HEK293T (cell line): ENCODE results near the gene KCNMA1.

Experiments used
- CTCF ChIA-PET: fragments of 350-600 bp; formaldehyde crosslinking; extraction: SDS; loops from one replicate; lab custom pipeline; 2021; ENCODE audit warnings: antibody characterized with exemption, inconsistent platforms; lab: Yijun Ruan, JAX
- POLR2A ChIA-PET: fragments of 350-600 bp; formaldehyde crosslinking; extraction: SDS; loops from one replicate; lab custom pipeline; 2020; ENCODE audit warnings: antibody characterized with exemption, inconsistent platforms; lab: Yijun Ruan, JAX
- DNase-seq: peaks from one replicate; pipeline ENCODE4 v3.0.0; 2012; ENCODE audit warnings: mixed read lengths; ENCODE audit errors: extremely low spot score
- ARNT ChIP-seq: fragments of 450-650 bp; IDR thresholded peaks from 2 replicates; pipeline ENCODE4 v1.6.1; 2017; ENCODE audit warnings: mild to moderate bottlenecking
- BHLHE40 ChIP-seq: fragments of 450-650 bp; IDR thresholded peaks from 2 replicates; pipeline ENCODE4 v1.6.1; 2016; ENCODE audit warnings: mild to moderate bottlenecking, moderate library complexity, borderline replicate concordance
- CTBP1 ChIP-seq: fragments of 450-650 bp; IDR thresholded peaks from 2 replicates; pipeline ENCODE4 v1.6.1; 2016; ENCODE audit warnings: borderline replicate concordance
- ELF4 ChIP-seq: fragments of 450-650 bp; IDR thresholded peaks from 2 replicates; pipeline ENCODE4 v1.6.1; 2017; ENCODE audit warnings: antibody characterized with exemption
- FOXA1 ChIP-seq: fragments of 450-650 bp; IDR thresholded peaks from 2 replicates; pipeline ENCODE4 v1.6.1; 2016; ENCODE audit warnings: mild to moderate bottlenecking
- FOXK2 ChIP-seq: fragments of 450-650 bp; IDR thresholded peaks from 2 replicates; pipeline ENCODE4 v1.6.1; 2016; ENCODE audit warnings: mild to moderate bottlenecking
- FOXM1 ChIP-seq: fragments of 450-650 bp; IDR thresholded peaks from 2 replicates; pipeline ENCODE4 v1.6.1; 2017; ENCODE audit warnings: mild to moderate bottlenecking, borderline replicate concordance
- HDGF ChIP-seq: fragments of 450-650 bp; IDR thresholded peaks from 2 replicates; pipeline ENCODE4 v1.6.1; 2017; ENCODE audit warnings: antibody characterized with exemption, borderline replicate concordance
- L3MBTL2 ChIP-seq: fragments of 450-650 bp; conservative IDR thresholded peaks from 2 replicates; pipeline ENCODE4 v1.6.1; 2016; ENCODE audit warnings: mild to moderate bottlenecking
- LEF1 ChIP-seq: fragments of 450-650 bp; IDR thresholded peaks from 2 replicates; pipeline ENCODE4 v1.6.1; 2017; ENCODE audit warnings: mild to moderate bottlenecking, borderline replicate concordance
- NFRKB ChIP-seq: fragments of 450-650 bp; IDR thresholded peaks from 2 replicates; pipeline ENCODE4 v1.6.1; 2016; ENCODE audit warnings: mild to moderate bottlenecking, moderate library complexity
- SP1 ChIP-seq: fragments of 450-650 bp; IDR thresholded peaks from 2 replicates; pipeline ENCODE4 v1.6.1; 2017
- SUZ12 ChIP-seq: fragments of 450-650 bp; IDR thresholded peaks from 2 replicates; pipeline ENCODE4 v1.6.1; 2016; ENCODE audit warnings: mild to moderate bottlenecking
- TARDBP ChIP-seq: fragments of 450-650 bp; IDR thresholded peaks from 2 replicates; pipeline ENCODE4 v1.6.1; 2016
- ZNF384 ChIP-seq: fragments of 450-650 bp; IDR thresholded peaks from 2 replicates; pipeline ENCODE4 v1.6.1; 2016
- TF ChIP-seq, protein P1 (sequence below): fragments of 450-650 bp; IDR thresholded peaks from 2 replicates; pipeline ENCODE4 v1.6.1; 2016

Gene KCNMA1

DNA sequence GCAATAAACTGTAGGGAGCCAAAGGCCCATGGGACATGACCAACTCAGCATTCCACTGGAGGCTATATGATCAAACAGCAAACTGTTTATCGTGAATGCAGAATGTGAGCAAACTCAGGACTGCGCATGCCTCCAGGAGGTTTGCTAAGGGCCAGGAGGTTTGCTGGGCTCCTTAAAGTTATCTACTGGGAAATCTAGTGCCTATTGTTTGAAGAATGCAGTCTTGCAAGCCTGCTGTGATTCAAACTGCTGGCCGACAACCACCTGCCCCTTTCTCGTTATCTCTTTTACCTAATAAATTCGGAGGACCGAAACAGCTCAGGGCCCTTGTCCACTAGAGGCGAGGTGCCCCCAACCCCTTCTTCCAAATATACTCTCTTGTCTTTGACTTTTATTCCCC lies 404.1 kb downstream of the KCNMA1 start:
- ChIA-PET POLR2A (no interaction called here), CTCF (no interaction called here)
- no peak for TF ChIP-seq TARDBP
- no peak for TF ChIP-seq LEF1
- TF ChIP-seq ARNT = no peak
- no peak for TF ChIP-seq CTBP1
- TF ChIP-seq BHLHE40 = no peak
- no peak for TF ChIP-seq HDGF
- TF ChIP-seq SUZ12 = no peak
- TF ChIP-seq ZNF384 = no peak
- TF ChIP-seq FOXK2 = no peak
- no peak for TF ChIP-seq FOXM1
- TF ChIP-seq ELF4 = no peak
- no peak for DNase-seq

- no peak for DNase-seq
- TF ChIP-seq SUZ12 (no peak), CTBP1 (no peak), BHLHE40 (no peak), FOXM1 (no peak), LEF1 (no peak), FOXK2 (no peak), SP1 (no peak), ELF4 (no peak), L3MBTL2 (no peak), ARNT (no peak), NFRKB (no peak), HDGF (no peak), TARDBP (no peak), ZNF384 (no peak), FOXA1 (no peak)
- TF ChIP-seq, protein P1, sequence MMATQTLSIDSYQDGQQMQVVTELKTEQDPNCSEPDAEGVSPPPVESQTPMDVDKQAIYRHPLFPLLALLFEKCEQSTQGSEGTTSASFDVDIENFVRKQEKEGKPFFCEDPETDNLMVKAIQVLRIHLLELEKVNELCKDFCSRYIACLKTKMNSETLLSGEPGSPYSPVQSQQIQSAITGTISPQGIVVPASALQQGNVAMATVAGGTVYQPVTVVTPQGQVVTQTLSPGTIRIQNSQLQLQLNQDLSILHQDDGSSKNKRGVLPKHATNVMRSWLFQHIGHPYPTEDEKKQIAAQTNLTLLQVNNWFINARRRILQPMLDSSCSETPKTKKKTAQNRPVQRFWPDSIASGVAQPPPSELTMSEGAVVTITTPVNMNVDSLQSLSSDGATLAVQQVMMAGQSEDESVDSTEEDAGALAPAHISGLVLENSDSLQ = no peak
- POLR2A ChIA-PET = no interaction called here
- CTCF ChIA-PET = no interaction called here
Measured at GRCh38 chr10:77231884-77232610, 405.6 kb downstream of the KCNMA1 start.

DNA sequence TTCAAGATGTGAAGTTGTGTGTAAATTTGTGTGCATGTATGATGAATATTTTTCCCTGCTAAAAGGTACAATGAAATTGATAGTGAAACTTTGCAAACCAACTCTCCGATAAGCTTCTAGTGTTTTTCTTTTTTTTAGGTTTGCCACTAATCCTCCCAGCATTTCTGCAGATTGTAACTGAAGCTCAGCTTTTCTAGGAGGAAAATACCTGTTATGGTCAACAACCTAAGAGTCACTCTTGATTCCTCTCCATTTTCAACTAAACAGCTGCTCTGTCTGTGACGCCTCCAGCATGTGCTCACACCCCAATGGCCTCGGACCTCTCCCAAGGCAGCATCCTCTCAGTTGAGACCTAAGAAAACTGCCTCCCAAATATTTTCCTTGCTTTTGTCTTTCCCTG lies 406.2 kb downstream of the KCNMA1 start:
- POLR2A ChIA-PET = no interaction called here
- CTCF ChIA-PET = no interaction called here
- no peak for DNase-seq
- TF ChIP-seq SUZ12 (no peak), ARNT (no peak), HDGF (no peak), NFRKB (no peak), FOXM1 (no peak), ELF4 (no peak), ZNF384 (no peak), FOXA1 (no peak)

DNA sequence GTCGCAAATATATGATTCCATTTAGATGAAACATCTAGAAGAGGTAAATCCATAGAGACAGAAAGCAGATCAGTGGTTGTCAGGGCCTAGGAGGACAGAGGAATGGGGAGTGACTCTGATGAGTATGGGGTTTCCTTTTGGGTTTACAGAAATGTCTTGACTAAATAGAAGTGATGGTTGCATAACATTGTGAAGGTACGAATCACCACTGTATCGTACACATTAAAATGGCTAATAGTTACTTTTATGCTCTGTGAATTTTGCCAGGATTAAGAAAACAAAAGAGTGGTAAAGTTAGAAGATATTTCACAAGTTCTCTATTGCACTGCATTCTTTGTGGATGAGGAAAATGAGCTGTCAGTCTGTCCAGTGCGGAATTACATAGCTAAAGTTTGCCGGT lies 407.4 kb downstream of the KCNMA1 start:
- no peak for DNase-seq
- TF ChIP-seq, protein P1 = no peak
- no peak for TF ChIP-seq HDGF
- TF ChIP-seq BHLHE40 = no peak
- TF ChIP-seq L3MBTL2 = no peak
- TF ChIP-seq FOXA1 = no peak
- TF ChIP-seq SP1 = no peak
- no peak for TF ChIP-seq NFRKB
- no peak for TF ChIP-seq TARDBP
- TF ChIP-seq CTBP1 = no peak
- no peak for TF ChIP-seq ARNT
- CTCF ChIA-PET = no interaction called here
- POLR2A ChIA-PET = no interaction called here

- POLR2A ChIA-PET = no interaction called here
- CTCF ChIA-PET = no interaction called here
- TF ChIP-seq ZNF384 (no peak), ARNT (no peak), BHLHE40 (no peak), L3MBTL2 (no peak), CTBP1 (no peak), FOXA1 (no peak), LEF1 (no peak), SUZ12 (no peak), ELF4 (no peak), NFRKB (no peak)
- TF ChIP-seq, protein P1 = no peak
- no peak for DNase-seq
Measured at GRCh38 chr10:77229704-77230103, 407.9 kb downstream of the KCNMA1 start.

GRCh38 chr10:77228559-77228958 lies 409.0 kb downstream of the KCNMA1 start:
- TF ChIP-seq, protein P1 = no peak
- TF ChIP-seq BHLHE40 = no peak
- no peak for TF ChIP-seq NFRKB
- no peak for TF ChIP-seq FOXA1
- TF ChIP-seq TARDBP = no peak
- no peak for TF ChIP-seq HDGF
- TF ChIP-seq ARNT = no peak
- no peak for TF ChIP-seq CTBP1
- no peak for TF ChIP-seq SUZ12
- TF ChIP-seq ELF4 = no peak
- TF ChIP-seq FOXM1 = no peak
- no peak for TF ChIP-seq SP1
- TF ChIP-seq LEF1 = no peak
- TF ChIP-seq ZNF384 = no peak
- no peak for TF ChIP-seq L3MBTL2
- no peak for TF ChIP-seq FOXK2
- DNase-seq = no peak
- CTCF ChIA-PET = no interaction called here
- POLR2A ChIA-PET = no interaction called here
